Measurements from ENCODE around the gene PCDHGA4.
"Not testable (repeated sequence)": the region's sequence is repeated elsewhere in the genome, so short reads cannot be mapped to it uniquely, and the experiment has no call there.

The PCDHGA4 gene

GRCh38 chr5:141354900-141355469, at the start of gene PCDHGA4:
Gene PCDHGA4 (plus strand): TSS chr5:141355021. CDS start chr5:141355108, 87 bp downstream.
- CTCF ChIA-PET: interaction anchor here (0.6 to 0.7 kb wide), 2 partner anchors 12 to 194 kb away, joined by 3 to 5 read pairs; partner anchors contain the start of gene PCDHGA3
- DNase-seq (ENCODE audit: extremely low spot score): no peak
- POLR2A ChIA-PET: no interaction called here
- no peak for TF ChIP-seq FOXM1 (IDR thresholded peaks at IDR 0.05; ENCODE audit: borderline replicate concordance)
- TF ChIP-seq ZNF384 (IDR thresholded peaks at IDR 0.05): no peak
- no peak for TF ChIP-seq SUZ12 (IDR thresholded peaks at IDR 0.05)
- TF ChIP-seq NFRKB (IDR thresholded peaks at IDR 0.05): no peak
- no peak for TF ChIP-seq L3MBTL2 (conservative IDR thresholded peaks at IDR 0.05)
- no peak for TF ChIP-seq PKNOX1 (IDR thresholded peaks at IDR 0.05)

- ChIA-PET POLR2A (no interaction called here), CTCF (no interaction called here)
- TF ChIP-seq HDGF (IDR thresholded peaks at IDR 0.05; ENCODE audit: borderline replicate concordance) (no peak), TARDBP (IDR thresholded peaks at IDR 0.05) (no peak), BHLHE40 (IDR thresholded peaks at IDR 0.05; ENCODE audit: borderline replicate concordance) (no peak), SUZ12 (IDR thresholded peaks at IDR 0.05) (no peak), LEF1 (IDR thresholded peaks at IDR 0.05; ENCODE audit: borderline replicate concordance) (no peak), FOXM1 (IDR thresholded peaks at IDR 0.05; ENCODE audit: borderline replicate concordance) (no peak), NFRKB (IDR thresholded peaks at IDR 0.05) (no peak), FOXK2 (IDR thresholded peaks at IDR 0.05) (no peak), ZNF384 (IDR thresholded peaks at IDR 0.05) (no peak), SP1 (IDR thresholded peaks at IDR 0.05) (no peak), ELF4 (IDR thresholded peaks at IDR 0.05) (no peak), PKNOX1 (IDR thresholded peaks at IDR 0.05) (no peak), CTBP1 (IDR thresholded peaks at IDR 0.05; ENCODE audit: borderline replicate concordance) (no peak), ARNT (IDR thresholded peaks at IDR 0.05) (no peak), FOXA1 (IDR thresholded peaks at IDR 0.05) (no peak), L3MBTL2 (conservative IDR thresholded peaks at IDR 0.05) (no peak)
- DNase-seq (ENCODE audit: extremely low spot score): no peak
Observed at GRCh38 chr5:141306630-141307029, 48.2 kb upstream of the PCDHGA4 start.

GRCh38 chr5:141313711-141314110, 41.1 kb upstream of the PCDHGA4 start:
- ChIA-PET POLR2A (no interaction called here), CTCF (no interaction called here)
- no peak for TF ChIP-seq ELF4 (IDR thresholded peaks at IDR 0.05)
- TF ChIP-seq TARDBP (IDR thresholded peaks at IDR 0.05): no peak
- TF ChIP-seq ZNF384 (IDR thresholded peaks at IDR 0.05): no peak
- no peak for TF ChIP-seq SUZ12 (IDR thresholded peaks at IDR 0.05)
- no peak for TF ChIP-seq NFRKB (IDR thresholded peaks at IDR 0.05)
- no peak for TF ChIP-seq CTBP1 (IDR thresholded peaks at IDR 0.05; ENCODE audit: borderline replicate concordance)
- no peak for TF ChIP-seq PKNOX1 (IDR thresholded peaks at IDR 0.05)
- TF ChIP-seq BHLHE40 (IDR thresholded peaks at IDR 0.05; ENCODE audit: borderline replicate concordance): no peak
- TF ChIP-seq FOXA1 (IDR thresholded peaks at IDR 0.05): no peak
- no peak for TF ChIP-seq L3MBTL2 (conservative IDR thresholded peaks at IDR 0.05)
- DNase-seq (ENCODE audit: extremely low spot score): no peak

- CTCF ChIA-PET; POLR2A ChIA-PET; DNase-seq (ENCODE audit: extremely low spot score): not testable (repeated sequence)
Observed at GRCh38 chr5:141316963-141317362, 37.9 kb upstream of the PCDHGA4 start.

GRCh38 chr5:141319202-141319601, 35.6 kb upstream of the PCDHGA4 start:
- CTCF ChIA-PET: interaction anchor here (1.3 to 1.7 kb wide), 2 partner anchors 85 to 273 kb away, joined by 5 to 6 read pairs; no protein-coding TSS in a partner anchor
- POLR2A ChIA-PET: interaction anchor here (2.9 kb wide), 1 partner anchor 15 kb away, joined by 10 read pairs; no protein-coding TSS in a partner anchor
- TF ChIP-seq CTBP1 (IDR thresholded peaks at IDR 0.05; ENCODE audit: borderline replicate concordance) (no peak), FOXK2 (IDR thresholded peaks at IDR 0.05) (no peak), FOXA1 (IDR thresholded peaks at IDR 0.05) (no peak), TARDBP (IDR thresholded peaks at IDR 0.05) (no peak), SUZ12 (IDR thresholded peaks at IDR 0.05) (no peak), HDGF (IDR thresholded peaks at IDR 0.05; ENCODE audit: borderline replicate concordance) (no peak), ZNF384 (IDR thresholded peaks at IDR 0.05) (no peak), BHLHE40 (IDR thresholded peaks at IDR 0.05; ENCODE audit: borderline replicate concordance) (no peak), ELF4 (IDR thresholded peaks at IDR 0.05) (no peak)
- DNase-seq (ENCODE audit: extremely low spot score): no peak

GRCh38 chr5:141319699-141320098, 35.1 kb upstream of the PCDHGA4 start:
- POLR2A ChIA-PET: interaction anchor here (0.7 to 2.9 kb wide), 11 partner anchors 8 to 202 kb away, joined by 3 to 14 read pairs (median 4); partner anchors contain the start of genes PCDHB11, PCDHB15, PCDHGA1 and PCDHGA2
- no peak for TF ChIP-seq ELF4 (IDR thresholded peaks at IDR 0.05)
- no peak for TF ChIP-seq HDGF (IDR thresholded peaks at IDR 0.05; ENCODE audit: borderline replicate concordance)
- no peak for TF ChIP-seq PKNOX1 (IDR thresholded peaks at IDR 0.05)
- no peak for TF ChIP-seq FOXK2 (IDR thresholded peaks at IDR 0.05)
- no peak for TF ChIP-seq SUZ12 (IDR thresholded peaks at IDR 0.05)
- no peak for TF ChIP-seq BHLHE40 (IDR thresholded peaks at IDR 0.05; ENCODE audit: borderline replicate concordance)
- TF ChIP-seq ZNF384 (IDR thresholded peaks at IDR 0.05): no peak
- TF ChIP-seq NFRKB (IDR thresholded peaks at IDR 0.05): no peak
- TF ChIP-seq FOXM1 (IDR thresholded peaks at IDR 0.05; ENCODE audit: borderline replicate concordance): no peak
- CTCF ChIA-PET: interaction anchor here (0.7 to 1.7 kb wide), 8 partner anchors 10 to 273 kb away, joined by 3 to 14 read pairs (median 5); partner anchors contain the start of genes PCDHGA1, PCDHGA10 and PCDHGA5
- DNase-seq (ENCODE audit: extremely low spot score): no peak
